Prostate gland (tissue), 2 donors: ENCODE data around the gene TNFAIP8. TPM values are rescaled to one million over a fixed set of nuclear protein-coding genes. Genes with fewer than 3 reads are reported as not detected.

Source experiments
- DNase-seq: peaks from one replicate; pipeline ENCODE4 v3.0.0-alpha.2; 2019; ENCODE audit warnings: low spot score
- H3K27ac ChIP-seq, 2 donors: fragments of 200-600 bp; sonication (generic); 2 replicates each; pipeline ENCODE4 v1.5.1; 2017 to 2019
- H3K27me3 ChIP-seq: fragments of 200-600 bp; sonication (generic); replicated peaks from 2 replicates; pipeline ENCODE4 v1.5.1; 2019; ENCODE audit not compliant: insufficient read depth
- H3K36me3 ChIP-seq, 2 donors: fragments of 200-600 bp; sonication (generic); 1 replicate in 1 of 2; 2 replicates in 1 of 2; pipeline versions ENCODE4 v1.5.1 to v1.8.1; 2017 to 2019
- H3K4me1 ChIP-seq: fragments of 200-600 bp; sonication (generic); replicated peaks from 2 replicates; pipeline ENCODE4 v1.5.1; 2019
- H3K4me3 ChIP-seq, 2 donors: fragments of 200-600 bp; sonication (generic); 2 replicates each; pipeline ENCODE4 v1.5.1; 2017 to 2019
- H3K9me3 ChIP-seq: fragments of 200-600 bp; sonication (generic); 2 replicates; pipeline ENCODE4 v1.5.1; 2017
- CTCF ChIP-seq, 4 experiments: fragments of 200-600 bp in 2 of 4; fragments of 450-650 bp in 2 of 4; sonication (generic) in 2 of 4; IDR thresholded peaks; 1 replicate in 3 of 4; 2 replicates in 1 of 4; pipeline ENCODE4 v1.5.1; 2016 to 2019; ENCODE audit warnings: antibody characterized with exemption in 4 of 4, mild to moderate bottlenecking in 2 of 4, moderate library complexity in 2 of 4
- POLR2A ChIP-seq: fragments of 450-650 bp; IDR thresholded peaks from one replicate; pipeline ENCODE4 v1.6.1; 2016; ENCODE audit warnings: antibody characterized with exemption, mild to moderate bottlenecking
- POLR2AphosphoS5 ChIP-seq: sonication (generic); formaldehyde crosslinking; IDR thresholded peaks from one replicate; pipeline ENCODE4 v1.6.1; 2017; ENCODE audit warnings: antibody characterized with exemption
- WGBS: methylation state at CpG from one replicate; pipeline ENCODE4 v1.1.5; 2018; 5-methylcytosine and 5-hydroxymethylcytosine counted together
- intact Hi-C: fragments of 100-400 bp; cut with DNase I; formaldehyde crosslinking; loops from one replicate; pipeline ENCODE4 v1.14.2; 2022
- total RNA-seq, 2 donors: library from RNA; depleted of rRNA; stranded (reverse); fragments of >200 nt; gene quantifications; one replicate each; pipeline ENCODE4 v1.1.0, GENCODE V29; 2016

TNFAIP8 gene
- total RNA-seq, 2 donors from 2014 or later: 21.6 to 40.0 TPM

DNA sequence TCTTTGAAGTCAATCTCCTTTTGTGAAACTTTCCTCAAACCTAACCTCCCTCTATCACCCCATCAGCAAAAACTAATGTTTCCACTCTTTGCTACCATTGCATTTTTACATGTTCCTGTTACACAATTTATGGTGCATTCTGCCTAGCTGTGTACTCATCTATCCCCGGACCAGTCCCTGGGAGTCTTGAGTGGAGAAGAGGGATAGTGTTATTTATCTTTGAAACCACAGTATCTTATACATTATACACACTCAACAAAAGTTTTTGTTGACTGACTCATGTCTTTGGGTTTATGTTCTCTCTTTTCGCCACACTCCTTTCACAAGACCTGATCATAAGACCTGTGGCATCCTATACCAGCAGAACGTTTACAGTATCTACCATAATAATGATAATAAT lies 26.4 kb downstream of the TNFAIP8 start:
- no peak for TF ChIP-seq POLR2A
- no peak for TF ChIP-seq POLR2AphosphoS5
- TF ChIP-seq CTCF (IDR thresholded peaks at IDR 0.05): no peak
- Histone ChIP-seq H3K9me3 (no peaks in the 10 kb centered on the region), H3K27me3 (no peaks in the 10 kb centered on the region), H3K4me3 (no peak overlapping the region), H3K27ac (no peak overlapping the region), H3K36me3 (no peaks in the 10 kb centered on the region), H3K4me1 (no peaks in the 10 kb centered on the region)
- intact Hi-C loops: no loop called here
- 89% methylated on average over 3 of the region's 3 CpGs for WGBS
- DNase-seq: no peak

GRCh38 chr5:119383008-119383407 lies 27.2 kb downstream of the TNFAIP8 start:
- intact Hi-C loops: no loop called here
- Histone ChIP-seq H3K27ac (no peak overlapping the region), H3K36me3 (no peaks in the 10 kb centered on the region), H3K4me1 (no peaks in the 10 kb centered on the region), H3K4me3 (no peak overlapping the region), H3K9me3 (no peaks in the 10 kb centered on the region), H3K27me3 (no peaks in the 10 kb centered on the region)
- DNase-seq: no peak
- TF ChIP-seq CTCF (IDR thresholded peaks at IDR 0.05): no peak
- TF ChIP-seq POLR2A: no peak
- no peak for TF ChIP-seq POLR2AphosphoS5
- WGBS: 89% methylated on average over 1 of the region's 1 CpG

DNA sequence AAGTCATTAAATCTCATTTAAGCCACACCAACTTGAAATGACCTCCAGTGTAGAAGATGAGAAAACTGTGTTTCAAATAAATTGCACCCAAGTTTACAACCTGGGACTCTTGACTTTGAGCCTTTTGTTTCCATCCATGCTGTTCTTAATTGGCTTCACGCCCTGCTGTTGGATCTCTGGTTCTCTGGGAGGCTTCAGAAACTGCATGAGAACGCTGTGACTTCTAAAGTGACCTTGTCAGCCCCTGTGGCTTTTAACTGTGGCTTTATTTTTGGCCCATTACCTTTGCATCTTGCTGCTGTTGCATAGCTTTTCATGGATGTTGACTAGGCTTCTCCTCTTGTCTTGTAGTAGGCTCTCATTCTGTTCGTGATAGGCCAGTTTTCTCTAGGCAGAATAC lies 29.3 kb downstream of the TNFAIP8 start:
- H3K27ac ChIP-seq: no peak overlapping the region

GRCh38 chr5:119385536-119386128 lies 29.8 kb downstream of the TNFAIP8 start:
- DNase-seq: no peak
- H3K27me3 ChIP-seq: no peaks in the 10 kb centered on the region
- intact Hi-C loops: no loop called here
- no peaks in the 10 kb centered on the region for H3K4me1 ChIP-seq
- no peak overlapping the region for H3K4me3 ChIP-seq
- H3K27ac ChIP-seq: no peak overlapping the region
- 89% methylated on average over 3 of the region's 3 CpGs for WGBS
- TF ChIP-seq POLR2AphosphoS5 (no peak), CTCF (IDR thresholded peaks at IDR 0.05) (no peak), POLR2A (no peak)
- no peaks in the 10 kb centered on the region for H3K36me3 ChIP-seq
- no peaks in the 10 kb centered on the region for H3K9me3 ChIP-seq

More for the DNA sequence above, 29.3 kb downstream of the TNFAIP8 start:
- H3K9me3 ChIP-seq: no peaks in the 10 kb centered on the region
- DNase-seq: no peak
- TF ChIP-seq CTCF (IDR thresholded peaks at IDR 0.05) (no peak), POLR2AphosphoS5 (no peak), POLR2A (no peak)
- no peaks in the 10 kb centered on the region for H3K27me3 ChIP-seq
- no peak overlapping the region for H3K4me3 ChIP-seq
- WGBS: 78% methylated on average over 3 of the region's 3 CpGs
- no peaks in the 10 kb centered on the region for H3K4me1 ChIP-seq
- intact Hi-C loops: no loop called here
- H3K36me3 ChIP-seq: no peaks in the 10 kb centered on the region

DNA sequence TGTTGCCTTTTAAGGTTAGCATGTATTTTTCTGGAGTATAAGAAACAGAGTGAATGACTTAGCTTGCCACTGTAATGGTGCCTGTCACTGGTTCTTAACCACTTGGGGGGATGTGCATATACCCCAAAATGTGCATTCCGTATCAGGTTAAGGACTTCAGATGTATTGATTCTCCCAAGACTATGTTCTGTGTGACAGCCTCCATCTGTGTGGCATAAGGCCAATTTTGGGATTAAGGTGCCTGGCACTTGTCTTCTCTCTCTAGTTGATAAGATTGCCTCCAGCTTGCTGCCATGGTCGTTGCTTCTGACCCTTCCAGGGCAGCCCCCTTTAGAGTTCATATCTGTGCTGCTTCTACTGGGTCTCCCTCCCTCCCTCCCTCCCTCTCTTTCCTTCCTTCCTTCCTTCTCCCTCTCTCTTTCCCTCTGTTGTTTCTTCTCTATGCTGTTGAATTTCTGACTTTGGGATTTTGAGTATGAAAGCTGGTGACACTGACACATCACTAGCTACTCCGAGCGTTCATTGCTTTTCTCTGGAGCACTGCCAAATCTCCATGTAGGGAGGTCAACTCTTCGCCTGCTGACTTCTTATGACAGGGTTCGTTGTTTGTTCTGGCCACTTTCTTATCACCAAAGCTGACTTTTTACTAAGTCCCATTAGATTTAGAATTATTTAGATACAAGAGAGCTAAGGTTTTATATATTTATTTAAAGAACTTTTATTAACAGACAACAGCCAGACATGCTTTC lies 31.0 kb downstream of the TNFAIP8 start:
- peak overlapping the region in 1 of 2 donors; percentile 9 for H3K27ac ChIP-seq
- no peak for DNase-seq
- intact Hi-C loops: no loop called here
- 35% methylated on average over 6 of the region's 6 CpGs for WGBS
- no peak overlapping the region for H3K4me3 ChIP-seq
- H3K27me3 ChIP-seq: no peaks in the 10 kb centered on the region
- H3K9me3 ChIP-seq: no peaks in the 10 kb centered on the region
- TF ChIP-seq CTCF (IDR thresholded peaks at IDR 0.05): no peak
- no peak for TF ChIP-seq POLR2A
- no peak for TF ChIP-seq POLR2AphosphoS5
- no peaks in the 10 kb centered on the region for H3K4me1 ChIP-seq
- H3K36me3 ChIP-seq: no peaks in the 10 kb centered on the region
